Heart left ventricle (tissue), 13 donors: ENCODE measurements around the gene LRRC27.

ENCODE experiments used
- POLR2A ChIP-seq, 2 donors: fragments of 450-650 bp; IDR thresholded peaks; one replicate each; pipeline ENCODE4 v1.6.1; 2017; ENCODE audit warnings: antibody characterized with exemption in 2 of 2, mild to moderate bottlenecking in 2 of 2, moderate library complexity in 2 of 2
- TF ChIP-seq, protein P1 (sequence below), 12 donors: fragments of 200-600 bp; sonication (generic) in 4 of 12; IDR thresholded peaks; one replicate each; pipeline versions ENCODE4 v1.5.0 to v1.8.0; 2018 to 2022; ENCODE audit warnings: antibody characterized with exemption in 12 of 12, mild to moderate bottlenecking in 5 of 12
- donor health status: ischemic (EF 13 %, LVEDD 7.1; RV severe dilation, severe dysfunction).
- donor health status: DM: no; HTN: yes; CAD: no.
- donor health status: DM: no; HTN: no; CAD: no.
- donor health status: ischemic (EF 25% LVEDD 6.9; RV normal size, moderate dysfunction).
- donor health status: ischemic (EF 25% LVEDD 5.7; RV mildly dilated, moderate dysfunction).
- donor health status: ischemic (EF 35%, LVEDD 5.7; RV mildly dilated, moderate dysfunction).
- donor health status: nonischemic (EF 11% LVEDD 7.7; RV severe dilation, severe dysfunction).
- donor health status: DM: yes; HTN: yes; CAD: no.
- donor health status: PGD.
- donor health status: ischemic (EF 29% LVEDD 5.4; RV normal size, mild dysfunction).
- donor health status: nonischemic (EF 23%, LVEDD 6.1; RV moderate dilation, normal function).

DNA sequence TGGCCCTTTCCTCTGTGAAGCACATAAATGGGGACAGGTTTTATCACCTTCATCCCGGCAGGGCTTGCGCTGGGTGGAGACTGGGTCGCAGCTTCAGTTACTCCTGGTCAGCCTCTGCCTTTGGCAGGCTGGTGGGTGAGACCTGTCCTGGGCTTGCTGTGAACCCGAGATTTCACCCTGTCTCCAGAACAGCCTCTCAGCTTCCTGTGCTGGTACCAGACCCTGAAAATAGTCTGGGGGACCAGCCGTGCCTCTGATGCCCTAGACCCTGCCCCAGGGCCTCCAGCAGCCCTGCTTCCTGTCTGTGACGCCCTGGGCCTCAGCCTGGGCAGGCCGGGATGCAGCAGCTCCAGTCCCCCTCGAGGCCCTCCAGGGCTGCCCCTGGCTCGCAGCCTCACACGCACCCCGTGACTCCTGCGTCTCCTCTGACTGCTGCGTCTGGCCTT, 51.8 kb downstream of the LRRC27 start:
- TF ChIP-seq, protein P1, sequence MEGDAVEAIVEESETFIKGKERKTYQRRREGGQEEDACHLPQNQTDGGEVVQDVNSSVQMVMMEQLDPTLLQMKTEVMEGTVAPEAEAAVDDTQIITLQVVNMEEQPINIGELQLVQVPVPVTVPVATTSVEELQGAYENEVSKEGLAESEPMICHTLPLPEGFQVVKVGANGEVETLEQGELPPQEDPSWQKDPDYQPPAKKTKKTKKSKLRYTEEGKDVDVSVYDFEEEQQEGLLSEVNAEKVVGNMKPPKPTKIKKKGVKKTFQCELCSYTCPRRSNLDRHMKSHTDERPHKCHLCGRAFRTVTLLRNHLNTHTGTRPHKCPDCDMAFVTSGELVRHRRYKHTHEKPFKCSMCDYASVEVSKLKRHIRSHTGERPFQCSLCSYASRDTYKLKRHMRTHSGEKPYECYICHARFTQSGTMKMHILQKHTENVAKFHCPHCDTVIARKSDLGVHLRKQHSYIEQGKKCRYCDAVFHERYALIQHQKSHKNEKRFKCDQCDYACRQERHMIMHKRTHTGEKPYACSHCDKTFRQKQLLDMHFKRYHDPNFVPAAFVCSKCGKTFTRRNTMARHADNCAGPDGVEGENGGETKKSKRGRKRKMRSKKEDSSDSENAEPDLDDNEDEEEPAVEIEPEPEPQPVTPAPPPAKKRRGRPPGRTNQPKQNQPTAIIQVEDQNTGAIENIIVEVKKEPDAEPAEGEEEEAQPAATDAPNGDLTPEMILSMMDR (IDR thresholded peaks at IDR 0.05) = no peak
- TF ChIP-seq POLR2A (IDR thresholded peaks at IDR 0.05) = no peak
